ENCODE results near the gene MYOCOS. TPM values are rescaled to one million over a fixed set of nuclear protein-coding genes. Genes with fewer than 3 reads are reported as not detected.
A peak's percentile ranks its signal among the peaks of the same experiment; 100 is the strongest.

The MYOCOS gene
- total RNA-seq, 6 donors from 2014 or later: not detected

DNA sequence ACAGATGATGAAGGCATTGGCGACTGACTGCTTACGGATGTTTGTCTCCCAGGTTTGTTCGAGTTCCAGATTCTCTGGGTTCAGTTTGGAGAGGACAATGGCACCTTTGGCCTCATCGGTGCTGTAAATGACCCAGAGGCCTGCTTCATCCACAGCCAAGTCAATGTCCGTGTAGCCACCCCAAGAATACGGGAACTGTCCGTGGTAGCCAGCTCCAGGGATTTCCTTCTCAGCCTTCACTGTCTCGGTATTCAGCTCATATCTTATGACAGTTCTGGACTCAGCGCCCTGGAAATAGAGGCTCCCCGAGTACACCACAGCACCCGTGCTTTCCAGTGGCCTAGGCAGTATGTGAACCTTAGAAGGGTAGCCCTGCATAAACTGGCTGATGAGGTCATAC is 14.1 kb downstream of the MYOCOS start:
- DNase-seq: no peak
- Histone ChIP-seq H3K27me3 (no peaks in the 10 kb centered on the region), H3K4me3 (no peak overlapping the region), H3K4me1 (peaks cover 0 to 7% (median 0%) of the 10 kb centered on the region in 4 donors), H3K36me3 (no peaks in the 10 kb centered on the region), H3K27ac (no peak overlapping the region), H3K9me3 (no peaks in the 10 kb centered on the region)
- ATAC-seq (ENCODE audit: low FRiP score in 2 of 2): no peak
- TF ChIP-seq EP300 (IDR thresholded peaks at IDR 0.05): no peak
- WGBS, 2 donors: 84 to 91% methylated on average over 7 to 11 of the region's 11 CpGs

DNA sequence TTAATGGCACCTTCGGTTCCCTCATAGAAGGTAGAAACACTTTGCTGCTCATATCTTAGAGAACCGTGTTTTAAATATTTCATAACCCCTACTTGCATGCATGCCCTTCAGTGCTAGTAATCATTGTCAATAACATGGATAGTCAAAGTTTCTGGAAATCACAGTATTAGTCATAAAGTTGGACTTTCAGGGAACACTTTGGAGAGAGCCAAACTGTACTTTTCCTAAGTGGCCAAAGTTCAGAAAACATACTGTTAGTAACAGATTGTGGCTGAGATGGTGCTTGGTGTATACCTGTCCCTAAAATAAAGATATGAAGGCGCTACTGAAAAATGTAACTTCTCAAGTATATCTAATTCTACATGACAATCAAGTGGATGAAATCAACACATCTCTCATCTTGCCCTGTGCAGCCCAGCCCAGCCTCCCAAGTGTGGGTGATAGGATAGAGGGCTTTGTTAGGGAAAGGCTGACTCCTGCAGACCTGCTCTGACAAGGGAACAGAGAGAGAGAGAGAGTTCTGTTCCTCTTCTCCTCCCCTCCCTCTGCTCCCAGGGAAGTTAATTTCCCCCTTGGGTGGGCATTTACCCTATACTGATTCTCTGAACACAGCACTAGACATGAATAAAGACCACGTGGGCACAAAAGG is 16.0 kb downstream of the MYOCOS start:
- 57 to 58% methylated on average over 4 of the region's 4 CpGs for WGBS, 2 donors
- H3K27me3 ChIP-seq: no peaks in the 10 kb centered on the region
- ATAC-seq (ENCODE audit: low FRiP score in 2 of 2) (no peak), DNase-seq (no peak)
- H3K4me3 ChIP-seq: no peak overlapping the region
- H3K4me1 ChIP-seq: peaks cover 0 to 7% (median 0%) of the 10 kb centered on the region in 4 donors
- no peaks in the 10 kb centered on the region for H3K36me3 ChIP-seq
- no peaks in the 10 kb centered on the region for H3K9me3 ChIP-seq
- TF ChIP-seq, protein P1, sequence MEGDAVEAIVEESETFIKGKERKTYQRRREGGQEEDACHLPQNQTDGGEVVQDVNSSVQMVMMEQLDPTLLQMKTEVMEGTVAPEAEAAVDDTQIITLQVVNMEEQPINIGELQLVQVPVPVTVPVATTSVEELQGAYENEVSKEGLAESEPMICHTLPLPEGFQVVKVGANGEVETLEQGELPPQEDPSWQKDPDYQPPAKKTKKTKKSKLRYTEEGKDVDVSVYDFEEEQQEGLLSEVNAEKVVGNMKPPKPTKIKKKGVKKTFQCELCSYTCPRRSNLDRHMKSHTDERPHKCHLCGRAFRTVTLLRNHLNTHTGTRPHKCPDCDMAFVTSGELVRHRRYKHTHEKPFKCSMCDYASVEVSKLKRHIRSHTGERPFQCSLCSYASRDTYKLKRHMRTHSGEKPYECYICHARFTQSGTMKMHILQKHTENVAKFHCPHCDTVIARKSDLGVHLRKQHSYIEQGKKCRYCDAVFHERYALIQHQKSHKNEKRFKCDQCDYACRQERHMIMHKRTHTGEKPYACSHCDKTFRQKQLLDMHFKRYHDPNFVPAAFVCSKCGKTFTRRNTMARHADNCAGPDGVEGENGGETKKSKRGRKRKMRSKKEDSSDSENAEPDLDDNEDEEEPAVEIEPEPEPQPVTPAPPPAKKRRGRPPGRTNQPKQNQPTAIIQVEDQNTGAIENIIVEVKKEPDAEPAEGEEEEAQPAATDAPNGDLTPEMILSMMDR (IDR thresholded peaks at IDR 0.05): no peak
- peak in 1 of 4 donors; percentile 74 for TF ChIP-seq EP300 (IDR thresholded peaks at IDR 0.05)
- peak in 1 of 2 donors; percentile 18 for TF ChIP-seq POLR2AphosphoS5 (IDR thresholded peaks at IDR 0.05)
- TF ChIP-seq POLR2A (IDR thresholded peaks at IDR 0.05): no peak
- H3K27ac ChIP-seq: peak overlapping the region in 1 of 4 donors; percentile 30

DNA sequence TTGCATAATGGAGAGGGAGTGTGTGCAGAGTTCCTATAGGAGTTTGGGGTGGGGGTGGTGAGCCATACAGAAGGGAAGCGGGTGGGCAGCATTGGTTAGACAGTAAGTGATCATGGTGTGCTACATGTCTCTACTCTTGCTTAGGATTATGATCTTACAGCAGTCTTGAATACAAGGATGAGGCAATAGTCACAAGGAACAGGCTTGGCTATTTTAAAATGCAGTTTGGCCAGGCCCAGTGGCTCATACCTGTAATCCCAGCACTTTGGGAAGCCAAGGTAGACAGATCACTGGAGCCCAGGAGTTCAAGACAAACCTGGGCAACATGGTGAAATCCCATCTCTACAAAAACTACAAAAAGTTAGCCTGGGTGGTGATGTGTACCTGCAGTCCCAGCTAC is 18.2 kb downstream of the MYOCOS start:
- no peak for TF ChIP-seq EP300 (IDR thresholded peaks at IDR 0.05)
- no peak for TF ChIP-seq POLR2A (IDR thresholded peaks at IDR 0.05)
- no peak for TF ChIP-seq POLR2AphosphoS5 (IDR thresholded peaks at IDR 0.05)
- TF ChIP-seq, protein P1 (IDR thresholded peaks at IDR 0.05): no peak
- no peaks in the 10 kb centered on the region for H3K36me3 ChIP-seq
- no peaks in the 10 kb centered on the region for H3K9me3 ChIP-seq
- H3K27me3 ChIP-seq: no peaks in the 10 kb centered on the region
- peaks cover 2 to 10% (median 6%) of the 10 kb centered on the region in 4 donors for H3K4me1 ChIP-seq
- H3K4me3 ChIP-seq: no peak overlapping the region
- H3K27ac ChIP-seq: no peak overlapping the region
- DNase-seq (no peak), ATAC-seq (ENCODE audit: low FRiP score in 2 of 2) (no peak)
- 90 to 100% methylated on average over 1 of the region's 1 CpG for WGBS, 2 donors

DNA sequence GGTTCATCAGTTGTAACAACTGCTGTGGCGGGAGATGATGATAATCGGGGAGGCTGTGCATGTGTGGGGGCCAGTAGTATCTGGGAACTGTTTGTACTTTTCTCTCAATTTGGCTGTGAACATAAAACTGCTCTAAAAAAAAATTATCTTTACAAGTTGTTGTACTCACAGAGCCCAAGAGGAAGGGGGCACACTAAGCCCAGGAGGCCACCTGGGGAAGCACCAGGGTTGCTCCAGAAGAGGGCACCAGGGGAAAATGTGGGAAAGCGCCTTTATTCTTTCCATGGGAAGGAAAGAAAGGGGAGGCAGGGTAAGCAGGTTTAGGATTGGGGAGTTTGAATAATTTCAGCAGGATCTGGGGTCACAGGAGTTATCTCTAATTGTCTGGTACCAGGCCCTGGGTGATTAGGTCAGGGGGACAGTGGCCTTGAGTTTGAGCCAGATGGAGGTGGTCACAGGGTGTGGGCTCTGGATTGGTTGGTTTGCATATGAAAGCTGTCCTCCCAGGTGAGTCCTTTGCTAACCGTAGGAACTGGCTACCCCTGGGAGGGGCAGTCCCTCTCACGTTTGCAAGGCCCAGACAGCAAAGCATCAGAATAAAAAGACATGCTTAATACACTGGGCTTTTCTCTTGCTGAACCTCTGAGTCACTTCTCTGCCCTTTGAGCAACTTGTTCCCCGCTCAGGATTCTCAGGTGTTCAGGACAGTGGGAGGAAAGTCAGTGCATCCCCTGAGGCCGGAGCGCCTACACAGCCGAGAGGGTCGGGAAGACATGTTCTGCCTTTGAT is 19.2 kb downstream of the MYOCOS start:
- no peak overlapping the region for H3K4me3 ChIP-seq
- no peak for ATAC-seq (ENCODE audit: low FRiP score in 2 of 2)
- WGBS, 2 donors: 79% methylated on average over 10 of the region's 10 CpGs
- H3K9me3 ChIP-seq: no peaks in the 10 kb centered on the region
- no peak for DNase-seq
- peaks cover 4 to 13% (median 9%) of the 10 kb centered on the region in 4 donors for H3K4me1 ChIP-seq
- no peak overlapping the region for H3K27ac ChIP-seq
- no peak for TF ChIP-seq POLR2AphosphoS5 (IDR thresholded peaks at IDR 0.05)
- TF ChIP-seq POLR2A (IDR thresholded peaks at IDR 0.05): no peak
- TF ChIP-seq, protein P1 (IDR thresholded peaks at IDR 0.05): no peak
- TF ChIP-seq EP300 (IDR thresholded peaks at IDR 0.05): no peak
- H3K27me3 ChIP-seq: no peaks in the 10 kb centered on the region
- no peaks in the 10 kb centered on the region for H3K36me3 ChIP-seq

DNA sequence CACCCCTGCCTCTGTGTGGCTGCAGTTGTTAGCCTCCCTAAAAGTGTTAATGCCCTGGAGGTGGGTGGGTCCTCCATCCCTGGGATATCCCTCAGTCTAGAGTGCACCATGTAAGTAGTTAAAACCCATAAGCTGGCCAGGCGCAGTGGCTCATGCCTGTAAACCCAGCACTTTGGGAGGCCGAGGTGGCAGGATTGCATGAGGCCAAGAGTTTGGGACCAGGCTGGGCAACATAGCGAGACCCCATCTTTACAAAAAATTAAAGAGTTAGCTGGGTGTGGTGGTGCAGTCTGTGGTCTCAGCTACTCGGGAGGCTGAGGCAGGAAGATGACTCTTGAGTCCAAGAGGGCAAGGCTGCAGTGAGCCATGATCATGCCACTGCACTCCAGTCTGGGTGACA is 20.2 kb downstream of the MYOCOS start:
- H3K27me3 ChIP-seq: no peaks in the 10 kb centered on the region
- 88 to 90% methylated on average over 4 of the region's 4 CpGs for WGBS, 2 donors
- no peak for ATAC-seq (ENCODE audit: low FRiP score in 2 of 2)
- no peaks in the 10 kb centered on the region for H3K9me3 ChIP-seq
- no peak overlapping the region for H3K27ac ChIP-seq
- H3K4me1 ChIP-seq: peaks cover 4 to 13% (median 9%) of the 10 kb centered on the region in 4 donors
- H3K36me3 ChIP-seq: no peaks in the 10 kb centered on the region
- no peak for DNase-seq
- TF ChIP-seq EP300 (IDR thresholded peaks at IDR 0.05) (no peak), POLR2AphosphoS5 (IDR thresholded peaks at IDR 0.05) (no peak), POLR2A (IDR thresholded peaks at IDR 0.05) (no peak)
- TF ChIP-seq, protein P1 (IDR thresholded peaks at IDR 0.05): no peak
- H3K4me3 ChIP-seq: no peak overlapping the region

Measured in upper lobe of left lung (tissue), 6 donors.